OCI-LY3 (cell line): Measurements from ENCODE around the gene DRD1.

Experiments
- H2AFZ ChIP-seq: fragments of 200-600, 300-600 bp; shearing (Covaris generic); 2 replicates; pipeline ENCODE4 v1.6.0; 2014; ENCODE audit warnings: antibody characterized with exemption, low read depth, low read length
- H3K27ac ChIP-seq: fragments of 200-600, 300-600 bp; sonication (generic); 2 replicates; pipeline ENCODE4 v1.5.1; 2014; ENCODE audit warnings: mild to moderate bottlenecking, low read length, moderate library complexity, mixed read lengths
- H3K27me3 ChIP-seq: fragments of 200-600, 300-600 bp; sonication (generic); 2 replicates; pipeline ENCODE4 v1.6.1; 2014; ENCODE audit warnings: low read depth, low read length, mixed read lengths
- H3K36me3 ChIP-seq: fragments of 200-600, 300-600 bp; sonication (generic); replicated peaks from 2 replicates; pipeline ENCODE3; 2014; ENCODE audit warnings: low read depth, low read length, mixed read lengths
- H3K4me1 ChIP-seq: fragments of 300-600, 200-600 bp; sonication (generic); 2 replicates; pipeline ENCODE4 v1.6.1; 2014; ENCODE audit warnings: low read length, mixed read lengths
- H3K4me2 ChIP-seq: fragments of 200-600, 300-600 bp; sonication (generic); 2 replicates; pipeline ENCODE4 v1.6.1; 2014; ENCODE audit warnings: low read length, mixed read lengths
- H3K4me3 ChIP-seq: fragments of 300-600, 200-600 bp; sonication (generic); 2 replicates; pipeline ENCODE4 v1.5.1; 2014; ENCODE audit warnings: antibody characterized with exemption, mild to moderate bottlenecking, low read length, moderate library complexity
- H3K79me2 ChIP-seq: fragments of 300-600, 200-600 bp; shearing (Covaris generic); 2 replicates; pipeline ENCODE4 v1.6.1; 2014; ENCODE audit warnings: mild to moderate bottlenecking, low read length, mixed read lengths
- H3K9ac ChIP-seq: fragments of 300-600, 200-600 bp; shearing (Covaris generic); 2 replicates; pipeline ENCODE4 v1.6.0; 2014; ENCODE audit warnings: mild to moderate bottlenecking, low read length, moderate library complexity
- H3K9me3 ChIP-seq: fragments of 200-600, 300-600 bp; shearing (Covaris generic); 2 replicates; pipeline ENCODE4 v1.6.1; 2014; ENCODE audit warnings: low read length, mixed read lengths; ENCODE audit not compliant: insufficient read depth
- H4K20me1 ChIP-seq: fragments of 200-600, 300-600 bp; sonication (generic); 2 replicates; pipeline ENCODE4 v1.6.1; 2016; ENCODE audit warnings: low read length, mixed read lengths; ENCODE audit not compliant: insufficient read depth
- EZH2phosphoT487 ChIP-seq: fragments of 200-600 bp; shearing (Covaris generic); IDR thresholded peaks from 2 replicates; pipeline ENCODE4 v1.6.1; 2018; ENCODE audit warnings: antibody characterized with exemption, mixed run types, low read depth
- TF ChIP-seq, protein P1 (sequence below): fragments of 200-600, 300-600 bp; sonication (generic); IDR thresholded peaks from 2 replicates; pipeline ENCODE4 v1.5.1; 2014; ENCODE audit warnings: antibody characterized with exemption, low read length, low read depth

The DRD1 gene

DNA sequence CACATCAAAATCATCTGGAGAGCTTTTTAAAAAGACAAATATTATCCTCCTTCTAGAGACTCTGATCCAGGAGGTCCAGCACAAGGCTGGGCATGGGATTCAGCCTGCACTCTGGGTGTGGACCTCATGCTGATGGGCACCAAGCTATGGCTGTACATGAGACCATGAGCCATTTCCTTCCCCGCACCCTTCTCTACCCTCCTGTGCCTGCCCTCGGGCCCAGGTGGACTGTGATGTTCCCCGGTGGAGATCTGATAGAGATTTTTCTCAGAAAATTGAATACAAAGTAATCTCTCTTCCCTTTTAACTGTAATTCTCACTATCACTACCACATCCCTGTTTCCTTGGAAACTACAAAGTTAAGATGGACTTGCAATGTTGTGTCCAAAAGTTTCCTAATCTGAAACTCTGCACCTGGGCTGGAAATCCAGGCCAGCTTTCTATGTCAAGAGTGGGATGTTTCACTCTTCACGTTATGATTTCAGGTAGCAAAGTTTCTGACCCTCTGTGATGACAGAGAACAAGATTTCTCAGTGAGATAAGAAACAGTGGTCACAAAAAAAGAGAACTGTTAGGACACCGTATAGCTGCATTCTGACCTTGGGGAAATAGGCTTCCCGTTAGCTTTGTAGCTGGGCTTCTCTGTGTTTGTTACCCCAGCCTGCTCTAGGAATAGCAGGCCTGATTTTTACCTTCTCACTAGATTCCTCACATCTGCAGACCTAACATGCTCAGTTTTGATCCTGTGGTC lies 45.9 kb upstream of the DRD1 start:
- peaks cover 96% of the 10 kb centered on the region for H3K79me2 ChIP-seq
- H3K27me3 ChIP-seq: no peaks in the 10 kb centered on the region
- H4K20me1 ChIP-seq: peaks cover 75% of the 10 kb centered on the region
- no peak overlapping the region for H2AFZ ChIP-seq
- H3K4me2 ChIP-seq: no peak overlapping the region
- TF ChIP-seq EZH2phosphoT487: no peak
- TF ChIP-seq, protein P1, sequence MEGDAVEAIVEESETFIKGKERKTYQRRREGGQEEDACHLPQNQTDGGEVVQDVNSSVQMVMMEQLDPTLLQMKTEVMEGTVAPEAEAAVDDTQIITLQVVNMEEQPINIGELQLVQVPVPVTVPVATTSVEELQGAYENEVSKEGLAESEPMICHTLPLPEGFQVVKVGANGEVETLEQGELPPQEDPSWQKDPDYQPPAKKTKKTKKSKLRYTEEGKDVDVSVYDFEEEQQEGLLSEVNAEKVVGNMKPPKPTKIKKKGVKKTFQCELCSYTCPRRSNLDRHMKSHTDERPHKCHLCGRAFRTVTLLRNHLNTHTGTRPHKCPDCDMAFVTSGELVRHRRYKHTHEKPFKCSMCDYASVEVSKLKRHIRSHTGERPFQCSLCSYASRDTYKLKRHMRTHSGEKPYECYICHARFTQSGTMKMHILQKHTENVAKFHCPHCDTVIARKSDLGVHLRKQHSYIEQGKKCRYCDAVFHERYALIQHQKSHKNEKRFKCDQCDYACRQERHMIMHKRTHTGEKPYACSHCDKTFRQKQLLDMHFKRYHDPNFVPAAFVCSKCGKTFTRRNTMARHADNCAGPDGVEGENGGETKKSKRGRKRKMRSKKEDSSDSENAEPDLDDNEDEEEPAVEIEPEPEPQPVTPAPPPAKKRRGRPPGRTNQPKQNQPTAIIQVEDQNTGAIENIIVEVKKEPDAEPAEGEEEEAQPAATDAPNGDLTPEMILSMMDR: no peak
- H3K27ac ChIP-seq: no peak overlapping the region
- H3K9ac ChIP-seq: no peak overlapping the region
- peaks cover 71% of the 10 kb centered on the region for H3K36me3 ChIP-seq
- H3K4me3 ChIP-seq: no peak overlapping the region
- no peaks in the 10 kb centered on the region for H3K9me3 ChIP-seq
- H3K4me1 ChIP-seq: peaks cover 6% of the 10 kb centered on the region

DNA sequence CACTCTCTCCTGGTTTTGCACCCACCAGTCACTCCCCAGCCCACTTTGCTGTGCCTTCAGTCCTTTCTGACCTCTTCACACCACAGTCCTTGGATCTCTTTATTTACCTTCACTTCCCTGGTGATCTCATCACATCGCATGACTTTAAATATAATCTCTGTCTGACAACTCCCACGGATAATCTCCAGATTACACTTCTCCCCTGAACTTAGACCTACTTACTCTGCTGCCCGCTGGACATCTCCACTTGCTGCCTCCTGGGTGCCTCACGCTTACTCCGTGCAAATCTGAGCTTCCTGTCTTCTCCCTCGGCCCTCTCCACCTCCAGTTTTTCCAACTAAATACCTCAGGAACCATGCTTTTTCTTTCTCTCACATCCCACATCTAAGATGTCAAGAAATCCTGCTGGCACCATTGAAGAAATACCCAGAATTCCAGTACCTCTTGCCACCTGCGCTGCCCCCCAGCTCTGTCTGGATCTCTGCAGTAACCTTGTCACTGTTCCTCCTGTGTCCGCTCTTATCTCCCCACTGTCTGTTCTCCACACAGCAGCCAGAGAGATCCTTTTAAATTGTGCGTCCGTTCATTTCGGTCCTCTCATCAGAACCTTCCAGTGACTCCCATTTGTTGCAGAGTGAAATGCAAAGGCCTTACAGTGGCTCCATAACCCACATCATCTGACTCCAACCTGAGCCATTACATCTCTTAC lies 43.7 kb upstream of the DRD1 start:
- Histone ChIP-seq H3K9me3 (no peaks in the 10 kb centered on the region), H3K4me2 (no peak overlapping the region), H3K79me2 (peaks cover 100% of the 10 kb centered on the region), H2AFZ (no peak overlapping the region), H3K4me1 (peaks cover 6% of the 10 kb centered on the region), H3K9ac (no peak overlapping the region), H3K4me3 (no peak overlapping the region), H3K36me3 (peaks cover 76% of the 10 kb centered on the region), H3K27me3 (no peaks in the 10 kb centered on the region), H4K20me1 (peaks cover 95% of the 10 kb centered on the region), H3K27ac (no peak overlapping the region)
- TF ChIP-seq EZH2phosphoT487: no peak
- TF ChIP-seq, protein P1: no peak

DNA sequence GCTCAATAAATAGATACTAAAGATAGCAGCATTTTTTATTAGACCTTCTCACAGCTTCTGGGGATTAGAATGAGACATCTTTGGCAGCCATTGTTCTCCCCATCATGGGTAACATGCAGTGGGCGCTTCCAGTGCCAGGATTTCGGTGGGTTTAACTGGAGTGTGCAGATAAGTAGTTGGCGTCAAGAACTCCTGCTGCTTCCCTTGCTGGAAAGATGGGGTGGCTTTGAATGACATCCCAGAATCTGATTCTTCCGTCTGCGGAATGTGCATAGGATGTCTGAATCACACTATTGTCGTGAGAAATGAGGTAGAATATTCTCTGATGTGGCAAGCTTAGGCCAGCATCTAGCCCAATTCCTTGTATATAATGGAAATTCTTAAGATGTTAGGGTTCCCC lies 41.6 kb upstream of the DRD1 start:
- no peak overlapping the region for H2AFZ ChIP-seq
- TF ChIP-seq, protein P1: no peak
- no peak for TF ChIP-seq EZH2phosphoT487

GRCh38 chr5:175484829-175485228 lies 40.8 kb upstream of the DRD1 start:
- no peak overlapping the region for H3K9ac ChIP-seq
- H3K4me2 ChIP-seq: no peak overlapping the region
- TF ChIP-seq, protein P1: no peak
- no peak for TF ChIP-seq EZH2phosphoT487
- H3K9me3 ChIP-seq: no peaks in the 10 kb centered on the region
- peaks cover 100% of the 10 kb centered on the region for H3K79me2 ChIP-seq
- H3K4me3 ChIP-seq: no peak overlapping the region
- no peak overlapping the region for H2AFZ ChIP-seq
- H3K27me3 ChIP-seq: no peaks in the 10 kb centered on the region
- peaks cover 82% of the 10 kb centered on the region for H3K36me3 ChIP-seq
- peaks cover 97% of the 10 kb centered on the region for H4K20me1 ChIP-seq
- peaks cover 12% of the 10 kb centered on the region for H3K4me1 ChIP-seq
- H3K27ac ChIP-seq: no peak overlapping the region

More for the DNA sequence above, 41.6 kb upstream of the DRD1 start:
- H3K4me3 ChIP-seq: no peak overlapping the region
- no peak overlapping the region for H3K27ac ChIP-seq
- H4K20me1 ChIP-seq: peaks cover 98% of the 10 kb centered on the region
- no peak overlapping the region for H3K9ac ChIP-seq
- peaks cover 100% of the 10 kb centered on the region for H3K79me2 ChIP-seq
- H3K27me3 ChIP-seq: no peaks in the 10 kb centered on the region
- no peak overlapping the region for H3K4me2 ChIP-seq
- no peaks in the 10 kb centered on the region for H3K9me3 ChIP-seq
- H3K4me1 ChIP-seq: peaks cover 8% of the 10 kb centered on the region
- peaks cover 84% of the 10 kb centered on the region for H3K36me3 ChIP-seq
